Duodenal mucosa (tissue), 2 donors: ENCODE measurements around the gene OR52N5.

Experiments used
- H3K27ac ChIP-seq: one replicate; pipeline ENCODE4 v1.7.0; 2013; ENCODE audit warnings: low read depth, low read length
- H3K27me3 ChIP-seq, 2 donors: one replicate each; pipeline ENCODE4 v1.7.0; 2013; ENCODE audit warnings: low read length in 2 of 2, control low read depth in 1 of 2; ENCODE audit not compliant: insufficient read depth in 2 of 2, control insufficient read depth in 1 of 2
- H3K36me3 ChIP-seq, 2 donors: one replicate each; pipeline ENCODE4 v1.7.0; 2013; ENCODE audit warnings: low read length in 2 of 2, control low read depth in 1 of 2; ENCODE audit not compliant: insufficient read depth in 2 of 2, control insufficient read depth in 1 of 2
- H3K4me1 ChIP-seq, 2 donors: one replicate each; pipeline ENCODE4 v1.7.0; 2013; ENCODE audit warnings: low read length in 2 of 2, control low read depth in 1 of 2; ENCODE audit not compliant: insufficient read depth in 2 of 2, control insufficient read depth in 1 of 2
- H3K4me3 ChIP-seq, 2 donors: one replicate each; pipeline ENCODE4 v1.7.0; 2013; ENCODE audit warnings: low read length in 2 of 2, low read depth in 1 of 2
- H3K9ac ChIP-seq, 2 donors: one replicate each; pipeline ENCODE4 v1.7.0; 2013; ENCODE audit warnings: low read length in 2 of 2, low read depth in 1 of 2
- H3K9me3 ChIP-seq, 2 donors: one replicate each; pipeline ENCODE4 v1.7.0; 2013; ENCODE audit warnings: low read length in 2 of 2, control low read depth in 1 of 2; ENCODE audit not compliant: control insufficient read depth in 1 of 2

OR52N5 gene

GRCh38 chr11:5727691-5728090, 55.5 kb downstream of the OR52N5 start:
- H3K9me3 ChIP-seq: no peaks in the 10 kb centered on the region
- H3K4me3 ChIP-seq: no peak overlapping the region
- H3K4me1 ChIP-seq: no peaks in the 10 kb centered on the region
- peaks cover 0 to 3% of the 10 kb centered on the region in 2 donors for H3K27me3 ChIP-seq
- H3K27ac ChIP-seq: no peak overlapping the region
- H3K36me3 ChIP-seq: no peaks in the 10 kb centered on the region
- no peak overlapping the region for H3K9ac ChIP-seq

DNA sequence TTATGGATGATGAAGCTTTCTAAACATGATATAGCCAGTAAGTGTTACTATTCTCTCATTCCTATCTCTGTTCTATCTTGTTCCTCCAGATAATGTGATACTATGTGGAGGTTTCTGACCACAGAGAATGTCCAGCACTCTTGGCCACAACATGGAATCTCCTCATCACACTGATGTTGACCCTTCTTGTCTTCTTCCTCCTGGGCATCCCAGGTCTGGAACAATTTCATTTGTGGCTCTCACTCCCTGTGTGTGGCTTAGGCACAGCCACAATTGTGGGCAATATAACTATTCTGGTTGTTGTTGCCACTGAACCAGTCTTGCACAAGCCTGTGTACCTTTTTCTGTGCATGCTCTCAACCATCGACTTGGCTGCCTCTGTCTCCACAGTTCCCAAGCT, 56.8 kb downstream of the OR52N5 start:
- no peaks in the 10 kb centered on the region for H3K36me3 ChIP-seq
- H3K4me3 ChIP-seq: no peak overlapping the region
- no peak overlapping the region for H3K9ac ChIP-seq
- no peak overlapping the region for H3K27ac ChIP-seq
- H3K9me3 ChIP-seq: no peaks in the 10 kb centered on the region
- no peaks in the 10 kb centered on the region for H3K4me1 ChIP-seq
- peaks cover 0 to 3% of the 10 kb centered on the region in 2 donors for H3K27me3 ChIP-seq
